Fibroblast of the aortic adventitia (primary cell): ENCODE results near the gene LRRC38. TPM values are rescaled to one million over a fixed set of nuclear protein-coding genes. Genes with fewer than 3 reads are reported as not detected.

Experiments
- DNase-seq: peaks from one replicate; pipeline ENCODE4 v3.0.0-alpha.2; 2010; ENCODE audit warnings: low read depth
- H3K4me3 ChIP-seq: 2 replicates; pipeline ENCODE4 v1.5.1; 2011; ENCODE audit warnings: low read depth, mild to moderate bottlenecking, control low read depth, low read length, moderate library complexity
- total RNA-seq: library from RNA; depleted of rRNA; stranded (reverse); fragments of >200 nt; gene quantifications from 2 replicates; pipeline ENCODE4 v1.2.3, GENCODE V29; 2012; ENCODE audit warnings: low replicate concordance
- TF ChIP-seq, protein P1 (sequence below): IDR thresholded peaks from 2 replicates; pipeline ENCODE4 v1.5.1; 2011; ENCODE audit warnings: mild to moderate bottlenecking, low read length, control low read depth, inconsistent platforms; ENCODE audit not compliant: insufficient read depth

LRRC38 gene
- total RNA-seq, 1 donor: not detected

DNA sequence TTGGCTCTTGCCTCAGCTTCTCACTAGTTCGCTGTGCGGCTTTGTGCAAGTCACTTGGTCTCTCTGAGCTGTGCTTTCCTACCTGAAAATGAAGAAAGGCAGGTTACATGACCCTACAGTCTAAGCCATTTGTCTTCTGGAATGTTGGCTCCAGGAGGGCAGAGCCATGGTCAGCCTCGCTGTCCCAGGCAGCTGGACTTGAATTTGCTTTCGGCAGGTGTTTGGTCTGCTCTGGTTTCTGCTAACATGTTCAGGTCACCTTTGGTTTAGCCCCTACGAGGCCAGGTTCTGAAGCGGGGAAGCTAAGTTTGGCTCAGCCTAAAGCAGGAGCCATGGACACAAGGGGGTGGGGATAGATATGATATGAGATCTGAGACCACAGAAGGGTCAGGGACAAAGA is 19.1 kb downstream of the LRRC38 start:
- no peak overlapping the region for H3K4me3 ChIP-seq
- no peak for DNase-seq
- TF ChIP-seq, protein P1, sequence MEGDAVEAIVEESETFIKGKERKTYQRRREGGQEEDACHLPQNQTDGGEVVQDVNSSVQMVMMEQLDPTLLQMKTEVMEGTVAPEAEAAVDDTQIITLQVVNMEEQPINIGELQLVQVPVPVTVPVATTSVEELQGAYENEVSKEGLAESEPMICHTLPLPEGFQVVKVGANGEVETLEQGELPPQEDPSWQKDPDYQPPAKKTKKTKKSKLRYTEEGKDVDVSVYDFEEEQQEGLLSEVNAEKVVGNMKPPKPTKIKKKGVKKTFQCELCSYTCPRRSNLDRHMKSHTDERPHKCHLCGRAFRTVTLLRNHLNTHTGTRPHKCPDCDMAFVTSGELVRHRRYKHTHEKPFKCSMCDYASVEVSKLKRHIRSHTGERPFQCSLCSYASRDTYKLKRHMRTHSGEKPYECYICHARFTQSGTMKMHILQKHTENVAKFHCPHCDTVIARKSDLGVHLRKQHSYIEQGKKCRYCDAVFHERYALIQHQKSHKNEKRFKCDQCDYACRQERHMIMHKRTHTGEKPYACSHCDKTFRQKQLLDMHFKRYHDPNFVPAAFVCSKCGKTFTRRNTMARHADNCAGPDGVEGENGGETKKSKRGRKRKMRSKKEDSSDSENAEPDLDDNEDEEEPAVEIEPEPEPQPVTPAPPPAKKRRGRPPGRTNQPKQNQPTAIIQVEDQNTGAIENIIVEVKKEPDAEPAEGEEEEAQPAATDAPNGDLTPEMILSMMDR: no peak

DNA sequence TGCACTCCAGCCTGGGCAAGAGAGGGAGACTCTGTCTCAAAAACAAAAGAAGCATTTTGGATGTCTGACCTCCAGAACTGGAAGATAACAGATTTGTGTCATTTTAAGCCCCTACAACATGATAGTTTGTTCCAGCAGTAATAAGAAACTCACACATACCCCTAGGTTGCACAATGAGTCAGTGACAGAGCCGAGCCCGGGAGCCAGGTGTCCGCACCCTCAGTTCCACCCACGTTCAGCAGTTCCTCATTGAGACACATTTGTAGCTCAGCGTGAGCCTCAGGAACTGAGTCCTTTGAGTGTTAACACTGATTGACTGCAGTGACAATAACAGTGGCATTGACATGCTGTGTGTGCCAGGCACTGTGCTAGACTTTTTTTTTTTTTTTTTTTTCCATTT is 19.8 kb downstream of the LRRC38 start:
- no peak for DNase-seq
- TF ChIP-seq, protein P1: no peak
- H3K4me3 ChIP-seq: no peak overlapping the region

DNA sequence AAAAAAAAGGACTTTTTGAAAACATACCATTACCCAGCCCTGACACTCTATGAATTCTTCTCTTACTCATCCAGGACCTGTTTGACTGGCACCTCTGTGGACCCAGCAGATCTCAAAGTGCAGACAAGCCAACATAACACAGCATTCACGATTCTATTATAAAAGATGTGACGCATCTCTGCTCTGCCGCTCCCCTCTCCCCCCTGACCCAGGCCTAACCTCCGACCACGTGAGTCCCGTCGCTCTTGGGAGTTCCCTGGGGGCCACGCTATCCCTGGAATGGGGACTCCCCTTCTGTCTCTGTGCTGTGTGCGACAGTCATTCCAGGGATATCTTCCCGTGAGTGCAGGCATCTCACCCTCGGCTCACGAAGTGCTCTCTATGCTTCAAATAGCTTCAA is 21.1 kb downstream of the LRRC38 start:
- H3K4me3 ChIP-seq: no peak overlapping the region
- TF ChIP-seq, protein P1: no peak
- no peak for DNase-seq

DNA sequence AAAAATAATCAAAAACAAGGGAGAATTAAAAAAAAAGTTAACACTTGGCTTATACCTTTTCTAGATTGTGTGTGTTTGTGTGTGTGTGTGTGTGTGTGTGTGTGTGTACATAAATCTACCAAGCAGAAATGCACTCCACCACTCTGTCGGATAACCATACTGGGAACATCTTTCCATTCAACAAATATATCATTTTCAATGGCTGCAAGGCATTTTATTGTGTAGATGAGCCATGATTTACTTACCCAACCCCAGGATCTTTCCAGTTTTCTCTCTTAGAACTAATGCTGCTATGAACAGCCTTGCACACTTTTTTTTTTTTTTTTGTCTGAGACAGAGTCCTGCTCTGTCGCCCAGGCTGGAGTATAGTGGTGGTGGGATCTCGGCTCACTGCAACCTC is 25.8 kb downstream of the LRRC38 start:
- H3K4me3 ChIP-seq: no peak overlapping the region
- TF ChIP-seq, protein P1: no peak
- DNase-seq: no peak

DNA sequence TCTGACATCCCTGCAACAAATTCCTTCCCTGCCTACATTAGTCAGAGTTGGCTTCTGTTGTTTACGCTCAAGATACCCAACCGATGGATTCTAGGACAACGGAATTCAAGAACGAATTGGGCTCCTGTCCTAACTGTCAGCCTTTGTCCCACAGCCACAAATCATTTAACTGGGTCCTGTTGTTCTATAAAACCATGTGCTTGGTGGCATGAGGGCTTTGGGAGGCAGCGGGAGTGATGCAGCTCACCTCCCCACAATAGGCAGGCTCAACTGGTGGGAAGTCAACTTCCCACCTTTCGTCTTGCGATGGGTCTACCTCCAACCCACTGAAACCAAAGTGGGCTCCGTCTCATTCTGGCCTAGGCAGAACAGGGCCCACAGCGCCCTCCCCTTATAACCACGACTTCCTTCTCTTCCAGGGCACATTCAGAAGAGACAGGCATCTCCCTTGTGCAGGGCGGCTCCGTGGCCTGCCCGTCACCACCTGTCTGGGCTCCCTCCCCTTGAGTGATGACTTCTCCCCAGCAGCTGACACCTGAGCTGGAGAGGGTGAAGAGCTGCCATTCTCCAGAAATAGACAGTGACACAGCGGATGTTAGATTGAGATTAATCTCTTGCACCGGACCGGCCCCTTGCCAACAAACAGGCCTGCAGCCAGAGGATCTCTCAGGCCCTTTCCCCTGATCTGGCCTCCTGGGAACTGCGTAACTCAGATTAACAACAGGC is 26.5 kb downstream of the LRRC38 start:
- no peak for DNase-seq
- no peak overlapping the region for H3K4me3 ChIP-seq
- TF ChIP-seq, protein P1: no peak

DNA sequence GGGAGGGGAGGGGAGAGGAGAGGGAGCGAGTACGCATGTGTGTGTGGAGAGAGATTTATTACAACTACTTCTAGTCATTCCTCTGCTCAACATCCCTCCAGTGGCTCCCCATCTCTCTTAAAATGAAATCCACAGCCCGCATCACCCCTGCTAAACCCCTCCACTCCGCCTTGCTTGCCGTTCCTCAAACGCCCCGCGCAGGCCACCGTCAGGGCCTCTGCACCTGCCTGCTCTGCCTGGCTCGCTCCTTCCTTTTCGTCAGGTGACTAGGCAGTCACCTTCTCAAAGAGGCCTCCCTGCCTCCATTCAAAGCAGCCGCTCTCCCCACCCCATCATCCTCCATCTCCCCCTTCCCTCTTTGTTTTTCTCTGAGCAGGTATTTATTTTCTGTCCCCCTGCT is 29.9 kb downstream of the LRRC38 start:
- no peak overlapping the region for H3K4me3 ChIP-seq
- TF ChIP-seq, protein P1: no peak
- no peak for DNase-seq

DNA sequence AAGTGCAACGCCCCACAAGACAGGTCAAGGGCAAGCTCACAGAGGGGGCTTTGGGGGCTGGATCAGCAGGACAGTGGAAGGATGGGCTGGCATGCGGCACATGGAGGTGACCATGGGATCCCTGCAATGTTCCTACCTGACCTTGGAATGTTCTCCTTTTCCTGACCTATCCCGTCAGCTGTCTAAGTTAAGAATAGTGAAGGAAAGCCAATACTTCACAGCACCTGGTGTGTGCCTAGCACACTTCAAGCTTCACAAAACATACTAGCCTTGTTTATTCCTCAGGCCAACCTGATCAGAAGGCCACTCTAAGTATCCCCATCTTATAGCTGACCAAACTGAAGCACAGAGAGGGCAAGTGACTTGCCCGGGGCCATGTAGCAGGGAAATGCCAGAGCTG is 31.2 kb downstream of the LRRC38 start:
- TF ChIP-seq, protein P1: no peak
- no peak for DNase-seq
- H3K4me3 ChIP-seq: no peak overlapping the region
